Jurkat, Clone E6-1 (cell line): ENCODE results near the gene LPCAT4. TPM values are rescaled to one million over a fixed set of nuclear protein-coding genes. Genes with fewer than 3 reads are reported as not detected.
"Not testable (repeated sequence)": the region's sequence is repeated elsewhere in the genome, so short reads cannot be mapped to it uniquely, and the experiment has no call there.

Experiments used
- DNase-seq: peaks from one replicate; pipeline ENCODE4 v3.0.0-alpha.2; 2011; ENCODE audit warnings: low read depth, low spot score
- H3K4me3 ChIP-seq: 2 replicates; pipeline ENCODE4 v1.5.1; 2011; ENCODE audit warnings: mild to moderate bottlenecking, low read length, control low read depth, moderate library complexity
- polyA plus RNA-seq: library from polyadenylated mRNA; unstranded; fragments of >200 nt; gene quantifications from one replicate; pipeline ENCODE4 v1.2.1, GENCODE V29; 2012; ENCODE audit warnings: missing spikeins; ENCODE audit not compliant: insufficient read length, insufficient read depth

LPCAT4 gene, protein sequence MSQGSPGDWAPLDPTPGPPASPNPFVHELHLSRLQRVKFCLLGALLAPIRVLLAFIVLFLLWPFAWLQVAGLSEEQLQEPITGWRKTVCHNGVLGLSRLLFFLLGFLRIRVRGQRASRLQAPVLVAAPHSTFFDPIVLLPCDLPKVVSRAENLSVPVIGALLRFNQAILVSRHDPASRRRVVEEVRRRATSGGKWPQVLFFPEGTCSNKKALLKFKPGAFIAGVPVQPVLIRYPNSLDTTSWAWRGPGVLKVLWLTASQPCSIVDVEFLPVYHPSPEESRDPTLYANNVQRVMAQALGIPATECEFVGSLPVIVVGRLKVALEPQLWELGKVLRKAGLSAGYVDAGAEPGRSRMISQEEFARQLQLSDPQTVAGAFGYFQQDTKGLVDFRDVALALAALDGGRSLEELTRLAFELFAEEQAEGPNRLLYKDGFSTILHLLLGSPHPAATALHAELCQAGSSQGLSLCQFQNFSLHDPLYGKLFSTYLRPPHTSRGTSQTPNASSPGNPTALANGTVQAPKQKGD
- 51.4 TPM for polyA plus RNA-seq

DNA sequence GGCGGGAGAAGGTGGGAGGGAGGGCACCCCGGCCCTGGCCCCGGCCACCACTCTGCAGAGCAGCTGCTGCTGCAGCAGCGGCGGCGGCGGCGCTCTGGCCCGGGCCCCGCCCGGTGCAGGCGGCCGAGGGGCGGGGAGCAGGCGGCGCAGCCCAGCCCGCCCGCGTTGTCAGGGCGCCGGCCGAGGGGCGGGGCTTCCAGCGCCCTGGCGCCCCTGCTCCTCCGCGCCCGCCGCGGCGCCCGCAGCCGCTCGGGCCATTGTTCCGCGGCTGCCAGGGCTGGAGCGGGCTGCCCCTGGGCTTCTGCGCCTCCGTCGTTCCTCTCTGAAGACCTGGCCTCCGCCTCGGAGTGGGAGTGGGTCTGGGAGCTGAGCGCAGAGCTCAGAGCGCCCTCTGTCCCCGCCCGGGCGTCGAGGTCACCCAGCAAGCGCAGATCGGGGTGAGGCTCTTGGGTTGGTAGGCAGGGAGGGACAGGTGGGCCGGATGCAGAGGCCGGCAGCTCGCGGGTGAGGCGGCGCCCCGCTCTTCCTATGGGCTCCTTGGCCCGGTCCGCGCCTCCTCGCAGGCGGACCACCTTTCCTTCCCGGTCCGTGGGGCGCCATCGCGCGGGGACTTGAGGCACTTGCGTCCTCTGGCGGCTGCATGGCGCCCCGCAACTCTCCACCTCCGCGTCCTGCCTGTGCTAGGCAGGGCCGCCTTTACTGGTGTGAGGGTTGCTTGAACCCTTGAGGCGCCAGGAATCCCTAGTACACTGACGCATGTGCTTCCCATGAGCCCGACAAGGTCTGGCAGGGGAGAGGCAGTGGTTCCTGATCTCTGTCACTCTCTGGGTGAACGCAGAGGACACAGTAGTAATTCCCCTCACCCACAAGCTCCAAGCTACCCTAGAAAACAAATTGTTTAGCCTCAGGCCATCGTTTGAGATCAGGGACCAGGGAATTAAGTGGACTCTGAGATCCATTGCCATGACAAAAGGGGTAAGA, at the start of gene LPCAT4:
Gene LPCAT4, minus strand, starts transcription at position 96 of the 981 bp plus-strand sequence. CDS start 96 bp downstream, outside the sequence.
- H3K4me3 ChIP-seq, result peak within 1 kb of the TSS; percentile 82
- DNase-seq, result peak; percentile 81

DNA sequence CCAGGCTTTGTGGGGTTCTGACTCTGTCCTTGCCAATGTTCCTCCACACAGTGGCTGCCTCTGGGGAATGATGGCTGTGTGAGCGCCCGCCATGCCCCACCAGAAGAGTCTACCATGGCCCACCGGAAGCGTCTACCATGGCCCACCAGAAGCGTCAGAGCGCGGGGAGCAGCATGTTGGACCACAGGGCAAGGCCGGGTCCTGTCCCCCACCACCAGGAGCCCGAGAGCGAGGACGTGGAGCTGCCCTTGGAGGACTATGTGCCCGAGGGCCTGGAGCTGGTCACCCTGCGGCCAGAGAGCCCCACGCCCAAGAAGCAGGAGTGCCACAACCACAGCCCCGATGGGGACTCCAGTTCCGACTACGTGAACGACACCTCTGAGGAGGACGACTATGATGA, 42.5 kb upstream of the LPCAT4 start:
- DNase-seq, H3K4me3 ChIP-seq: not testable (repeated sequence)

DNA sequence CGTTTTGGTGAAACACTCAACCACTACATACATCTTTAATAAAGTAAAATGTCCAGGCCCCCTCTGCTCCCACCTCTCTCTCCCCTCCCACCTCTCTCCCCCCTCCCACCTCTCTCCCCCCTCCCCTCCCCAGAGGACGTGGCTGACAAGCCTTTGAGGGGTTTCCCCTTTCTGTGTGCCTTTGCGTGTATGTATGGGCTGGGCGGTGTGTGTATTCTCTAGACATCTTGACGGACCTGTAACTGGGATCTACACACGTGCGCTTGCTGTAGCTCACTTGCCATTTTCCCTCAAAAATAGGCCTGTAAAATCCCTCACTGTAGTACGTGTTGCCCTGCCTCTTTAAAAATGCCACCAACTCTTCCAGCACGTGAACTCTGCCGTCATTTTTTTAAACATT, 42.0 kb upstream of the LPCAT4 start:
- H3K4me3 ChIP-seq, DNase-seq: not testable (repeated sequence)

DNA sequence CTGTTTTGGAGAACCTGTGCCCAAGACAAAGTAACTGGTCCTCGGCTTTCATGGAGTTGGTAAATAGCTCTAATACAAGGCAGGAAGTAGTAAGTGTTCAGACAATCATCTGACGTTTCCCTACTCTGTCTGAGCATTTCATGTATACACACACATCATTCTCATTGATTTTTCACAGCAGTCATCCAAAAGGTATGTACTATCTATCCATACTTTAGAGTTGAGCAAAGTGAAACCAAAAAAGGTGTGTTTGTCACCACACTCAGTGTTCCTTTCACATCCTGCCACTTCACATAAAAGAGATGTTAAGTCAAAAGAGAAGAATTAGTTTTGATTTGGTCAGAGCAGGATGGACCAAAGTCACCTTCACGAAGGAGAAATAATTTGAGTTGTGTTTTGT, 36.9 kb upstream of the LPCAT4 start:
- not testable (repeated sequence) for H3K4me3 ChIP-seq, DNase-seq

DNA sequence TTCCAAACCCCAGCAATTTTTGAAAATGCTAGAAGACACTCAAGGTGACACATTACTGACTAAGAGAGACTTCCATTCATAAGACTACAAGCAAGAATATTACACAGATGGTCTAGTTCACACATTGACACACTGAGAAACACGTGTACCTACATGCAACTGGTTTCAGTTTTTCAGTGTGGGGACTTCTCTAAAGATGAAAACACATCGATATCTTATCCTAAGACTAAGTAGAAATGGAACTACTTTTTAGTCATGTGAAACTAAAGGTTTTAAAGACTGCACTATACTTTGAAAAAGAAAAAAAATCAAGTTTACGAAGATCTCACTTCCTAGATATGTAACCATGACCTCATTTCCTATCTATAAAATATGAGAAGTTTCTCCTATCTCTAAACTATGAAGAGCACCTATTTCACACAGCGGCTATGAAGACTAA, 36.2 kb upstream of the LPCAT4 start:
- DNase-seq, H3K4me3 ChIP-seq: not testable (repeated sequence)

DNA sequence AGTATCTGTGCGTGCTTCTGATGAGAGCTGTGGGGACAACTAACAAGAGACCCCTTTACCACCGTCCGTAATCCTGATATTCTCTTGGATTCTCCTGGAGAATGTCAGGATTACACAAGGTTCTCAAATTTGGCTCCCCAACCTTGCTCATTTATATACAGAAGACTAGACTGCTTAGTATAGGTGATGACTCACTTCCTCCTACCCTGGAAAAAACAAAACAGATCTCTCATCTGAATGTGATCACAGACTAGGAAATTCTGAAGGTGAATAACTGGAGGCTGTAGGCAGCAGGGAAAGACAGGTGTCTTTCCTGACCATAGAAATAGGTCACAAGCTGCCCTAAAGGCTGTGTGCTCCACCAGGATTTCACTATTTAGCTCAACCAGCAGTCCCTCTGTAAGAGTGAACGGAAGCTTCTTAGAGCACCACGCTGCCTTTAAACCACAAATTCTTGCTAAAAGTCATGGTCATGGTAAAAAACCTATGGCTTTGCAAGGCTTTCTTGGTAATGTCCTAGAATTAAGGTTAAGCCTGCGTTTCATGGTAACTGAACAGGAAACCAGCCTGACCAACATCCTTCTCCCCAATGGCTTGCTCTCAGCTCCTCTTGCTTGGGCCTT, 30.8 kb upstream of the LPCAT4 start:
- DNase-seq, H3K4me3 ChIP-seq: not testable (repeated sequence)

DNA sequence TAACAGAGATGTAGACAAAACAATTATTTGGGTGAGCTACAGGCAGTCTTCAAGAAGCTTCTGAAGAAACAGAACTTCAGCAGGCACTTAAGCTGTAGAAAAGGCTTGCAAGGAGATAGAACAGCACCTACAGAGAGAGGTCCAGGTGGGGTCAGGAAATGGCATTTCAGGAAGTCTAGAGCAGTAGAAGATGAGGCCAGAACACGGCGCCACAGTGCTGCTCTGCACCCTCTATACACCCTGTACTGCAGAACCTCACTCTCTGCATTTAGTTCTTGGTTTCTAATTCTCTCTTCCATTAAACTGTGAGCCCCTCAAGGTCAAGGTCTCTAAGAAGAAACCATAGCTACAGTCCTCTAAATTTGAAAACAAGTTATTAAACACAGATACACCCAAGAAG, 26.0 kb upstream of the LPCAT4 start:
- not testable (repeated sequence) for H3K4me3 ChIP-seq, DNase-seq

DNA sequence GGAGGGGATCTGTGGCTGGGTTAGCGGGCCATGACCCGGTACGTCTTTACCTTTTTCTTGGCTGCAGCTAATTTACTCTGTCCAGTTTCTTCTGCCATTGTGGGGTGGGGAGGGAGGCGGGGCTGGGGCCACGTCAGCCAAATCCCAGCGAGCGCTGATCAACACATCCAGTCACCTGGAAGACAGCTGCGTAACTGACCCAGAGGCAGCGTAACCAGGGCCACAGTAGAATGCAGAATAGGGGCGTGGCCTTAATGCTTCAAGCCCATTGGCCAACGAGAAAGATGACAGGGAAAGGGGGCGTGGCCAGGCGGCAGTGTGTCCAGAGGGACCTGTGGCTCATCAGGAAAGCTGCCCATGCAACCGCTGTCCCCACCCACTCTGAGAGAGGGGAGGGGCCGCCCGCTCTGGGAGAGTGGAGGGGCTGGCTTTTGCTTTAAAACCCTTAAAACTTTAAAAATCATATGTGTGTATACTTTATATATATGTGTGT, 22.6 kb upstream of the LPCAT4 start:
- not testable (repeated sequence) for H3K4me3 ChIP-seq, DNase-seq

DNA sequence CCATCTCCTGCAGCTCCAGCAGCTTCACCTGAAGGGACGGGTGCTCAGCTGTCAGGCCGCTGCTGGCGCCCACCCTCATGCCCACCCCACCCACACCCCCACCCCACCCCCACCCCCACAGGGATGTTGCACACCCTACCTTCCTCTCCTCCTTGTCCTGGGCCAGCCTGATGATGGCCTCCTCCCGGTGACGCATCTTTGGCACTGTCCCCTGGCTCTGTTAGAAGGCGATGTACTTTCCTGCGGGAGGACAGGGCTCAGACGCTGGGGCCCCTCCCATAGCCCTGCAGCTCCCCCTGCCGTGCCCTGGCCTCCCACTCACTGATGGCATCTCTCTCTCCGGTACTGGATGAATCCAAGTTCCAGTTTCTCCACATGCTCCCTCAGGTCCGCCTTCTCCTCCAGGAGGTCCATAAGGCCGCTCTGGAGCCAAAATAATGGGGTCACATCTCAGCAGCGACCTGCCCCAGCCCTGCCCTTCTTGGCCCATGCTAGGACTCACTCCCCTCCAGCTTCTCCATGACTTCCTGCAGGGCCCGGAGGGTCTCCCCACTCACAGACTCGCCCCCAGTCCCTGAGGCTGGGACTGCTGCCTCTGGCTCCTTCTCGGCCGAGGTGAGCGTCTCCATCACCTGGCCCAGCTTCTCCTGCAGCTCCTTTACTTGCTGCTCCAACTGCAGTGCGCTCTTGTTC, 15.0 kb upstream of the LPCAT4 start:
- not testable (repeated sequence) for DNase-seq, H3K4me3 ChIP-seq

DNA sequence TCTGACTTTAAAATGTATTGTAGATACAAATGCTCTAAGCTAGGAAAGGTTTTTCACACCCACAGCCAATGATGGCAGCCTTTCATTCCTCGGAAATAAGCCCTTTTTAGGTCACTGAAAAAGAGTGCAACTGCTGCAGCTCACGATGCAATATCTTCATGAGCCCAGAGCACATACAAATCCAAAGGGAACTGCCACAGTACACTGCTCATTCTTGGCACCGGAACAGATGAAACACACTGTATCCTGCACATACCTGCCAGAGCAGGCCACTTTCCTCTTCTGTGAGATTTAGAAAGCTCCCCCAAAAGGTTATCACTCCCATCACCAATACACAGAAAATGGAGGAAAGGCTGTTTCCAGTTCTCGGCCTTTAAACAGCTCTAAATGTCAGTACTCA, 13.5 kb upstream of the LPCAT4 start:
- DNase-seq, H3K4me3 ChIP-seq: not testable (repeated sequence)

DNA sequence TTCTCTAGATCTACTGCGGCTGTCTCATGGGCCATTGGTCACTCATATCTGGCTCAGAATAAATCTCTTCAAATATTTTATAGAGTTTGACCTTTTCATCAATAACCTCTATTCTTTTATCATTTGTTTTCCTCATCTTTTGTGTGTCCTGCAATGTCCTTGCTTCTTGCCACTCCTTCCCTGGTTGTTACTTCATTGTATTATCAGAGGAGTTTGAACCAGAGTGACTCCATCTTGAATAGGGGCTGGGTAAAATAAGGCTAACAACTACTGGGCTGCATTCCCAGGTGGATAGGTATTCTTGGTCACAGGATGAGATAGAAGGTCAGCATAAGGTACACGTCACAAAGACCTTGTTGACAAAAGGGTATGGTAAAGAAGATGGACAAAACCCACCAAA, 9.9 kb upstream of the LPCAT4 start:
- H3K4me3 ChIP-seq, result no peak overlapping the region
- DNase-seq, result no peak

DNA sequence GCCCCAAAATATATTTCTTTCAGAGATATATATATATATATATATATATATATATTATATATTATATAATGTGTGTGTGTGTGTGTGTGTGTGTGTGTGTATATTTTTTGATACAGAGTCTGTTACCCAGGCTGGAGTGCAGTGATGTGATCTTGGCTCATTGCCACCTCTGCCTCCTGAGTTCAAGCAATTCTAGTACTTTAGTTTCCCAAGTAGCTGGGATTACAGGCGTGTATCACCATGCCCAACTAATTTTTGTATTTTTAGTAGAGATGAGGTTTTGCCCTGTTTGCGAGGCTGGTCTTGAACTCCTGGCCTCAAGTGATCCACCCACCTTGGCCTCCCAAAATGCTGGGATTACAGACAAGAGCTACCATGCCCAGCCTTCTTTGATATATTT, 8.5 kb upstream of the LPCAT4 start:
- not testable (repeated sequence) for DNase-seq, H3K4me3 ChIP-seq

DNA sequence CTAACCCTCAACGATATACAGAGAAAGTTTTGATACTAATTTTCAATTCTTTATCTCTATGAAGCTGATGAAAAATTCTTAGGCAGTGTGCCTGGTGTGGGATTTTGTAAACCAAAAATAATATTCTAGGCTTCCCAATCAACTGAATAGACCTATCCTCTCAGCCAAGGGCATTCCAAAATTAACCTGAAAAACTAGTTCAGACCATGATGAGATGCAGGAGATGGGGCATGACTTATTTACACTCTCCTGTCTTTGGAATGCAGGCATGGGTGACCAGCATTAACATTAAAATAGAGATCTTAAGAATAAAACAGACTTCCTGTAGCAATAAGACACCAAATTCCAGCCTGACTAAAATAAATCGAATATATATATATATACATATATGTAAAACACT, 7.8 kb upstream of the LPCAT4 start:
- H3K4me3 ChIP-seq, result no peak overlapping the region

DNA sequence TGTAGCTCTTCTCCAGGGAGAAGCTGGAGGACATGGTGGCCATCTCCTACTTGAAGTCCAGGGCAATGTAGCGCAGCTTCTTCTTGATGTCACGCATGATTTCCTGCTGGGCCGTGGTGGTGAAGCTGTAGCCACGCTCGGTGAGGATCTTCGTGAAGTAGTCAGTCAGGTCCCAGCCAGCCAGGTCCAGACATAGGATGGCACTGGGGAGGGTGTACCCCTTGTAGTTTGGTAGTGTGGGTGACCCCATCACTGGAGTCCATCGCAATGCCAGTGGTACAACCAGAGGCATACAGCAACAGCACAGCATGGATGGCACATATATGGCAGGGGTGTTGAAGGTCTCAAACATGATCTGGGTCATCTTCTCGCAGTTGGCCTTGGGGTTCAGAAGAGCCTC, 7.0 kb upstream of the LPCAT4 start:
- no peak overlapping the region for H3K4me3 ChIP-seq
- DNase-seq, result no peak

More for the DNA sequence above, 7.8 kb upstream of the LPCAT4 start:
- no peak for DNase-seq

DNA sequence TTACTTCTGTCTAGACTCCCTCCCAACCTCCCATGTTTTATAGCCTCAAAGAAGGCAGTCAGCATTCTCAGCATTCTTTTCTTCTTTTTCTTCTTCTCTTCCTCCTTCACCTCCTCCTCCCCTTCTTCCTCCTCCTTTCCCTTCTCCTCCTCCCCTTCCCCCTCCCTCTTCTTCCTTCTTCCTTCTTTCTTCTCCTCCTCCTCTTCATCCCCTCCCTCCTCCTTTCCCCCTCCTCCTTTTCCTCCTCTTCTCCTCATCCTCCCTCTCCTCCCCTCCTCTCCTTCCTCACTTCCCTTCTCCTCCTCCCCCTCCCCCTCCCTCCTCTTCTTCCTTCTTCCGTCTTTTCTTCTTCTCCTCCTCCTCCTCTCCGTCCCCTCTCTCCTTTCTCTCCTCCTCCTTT, 3.6 kb upstream of the LPCAT4 start:
- no peak for DNase-seq
- no peak overlapping the region for H3K4me3 ChIP-seq

DNA sequence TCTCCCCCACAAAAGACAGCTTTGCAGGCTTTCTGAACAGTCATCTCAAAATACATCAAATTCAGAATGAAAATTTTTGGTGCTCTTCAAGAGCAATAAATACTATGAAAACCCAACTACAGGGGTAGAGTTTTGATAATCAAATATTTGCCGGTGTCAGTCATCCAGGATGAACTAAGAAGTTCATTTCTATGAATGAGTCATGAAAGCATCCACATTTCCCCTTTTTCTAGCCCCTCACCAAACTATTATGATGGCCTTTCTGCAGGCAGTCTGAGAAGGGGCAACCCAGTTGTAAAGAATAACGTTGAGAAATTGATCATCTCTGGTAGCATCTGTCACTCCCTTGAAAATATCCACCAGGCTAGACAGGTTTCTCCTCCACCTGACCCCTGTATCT, 3.1 kb upstream of the LPCAT4 start:
- H3K4me3 ChIP-seq, result no peak overlapping the region
- DNase-seq, result no peak

DNA sequence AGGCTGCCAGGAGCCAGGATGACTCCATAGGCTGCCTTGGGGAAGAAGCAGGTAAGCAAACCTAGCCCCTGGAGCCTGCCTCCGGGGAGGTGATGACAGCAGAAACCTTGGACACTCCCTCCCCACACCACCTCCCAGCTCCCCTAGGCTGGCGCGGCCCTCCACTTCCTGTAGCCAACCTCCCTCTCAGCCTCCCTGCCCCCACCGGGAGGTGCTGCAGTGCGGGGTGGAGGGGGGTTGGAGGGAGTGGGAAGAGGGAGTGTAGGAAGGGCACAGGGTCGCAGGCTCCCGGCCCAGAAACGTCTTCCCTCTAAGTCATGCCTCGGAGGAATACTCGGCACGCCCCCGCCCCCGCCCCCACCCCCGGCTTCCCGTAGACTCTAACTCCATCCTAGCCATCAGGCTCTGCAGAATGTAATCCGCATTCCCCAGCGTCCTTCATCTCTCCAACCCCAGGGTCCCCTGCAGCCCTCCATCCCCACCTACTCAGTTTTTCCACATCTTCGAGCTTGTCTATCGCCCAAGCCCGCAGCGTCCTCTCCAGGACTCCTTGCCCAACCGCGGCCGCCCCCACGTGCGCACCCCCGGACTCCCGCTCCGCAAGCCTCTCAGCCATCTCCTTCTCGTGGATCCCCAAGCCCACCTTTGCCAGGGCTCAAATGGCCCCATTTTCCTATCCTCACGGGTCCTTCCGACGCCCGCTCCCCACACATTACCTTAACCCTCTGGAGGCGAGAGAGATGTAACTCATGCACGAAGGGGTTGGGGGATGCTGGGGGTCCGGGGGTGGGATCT, 528 bp downstream of the LPCAT4 start:
- peak; percentile 34 for DNase-seq
- peak overlapping the region; percentile 82 for H3K4me3 ChIP-seq

DNA sequence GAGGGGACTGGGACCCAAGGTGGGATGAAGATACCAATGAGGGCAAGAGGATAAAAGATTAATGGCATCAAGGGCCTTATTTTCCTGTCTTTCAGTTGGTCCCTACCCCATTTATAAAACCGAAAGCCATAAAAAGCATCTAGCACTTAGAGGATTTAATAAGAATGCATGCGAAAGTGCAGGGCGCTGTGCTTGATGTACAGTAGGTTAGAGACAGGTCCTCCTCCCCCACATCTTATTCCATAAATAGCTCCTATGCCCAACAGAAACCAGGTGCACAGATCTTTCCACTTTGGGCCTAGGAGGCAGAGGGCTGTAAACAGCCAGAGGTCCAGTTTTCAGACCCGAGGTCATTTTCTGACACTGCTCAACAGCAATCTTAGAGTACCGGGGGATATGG, 1.2 kb downstream of the LPCAT4 start:
- DNase-seq, result no peak
- peak overlapping the region; percentile 82 for H3K4me3 ChIP-seq
